Thoracic aorta (tissue), 2 donors: Measurements from ENCODE around the gene STXBP2. TPM values are rescaled to one million over a fixed set of nuclear protein-coding genes. Genes with fewer than 3 reads are reported as not detected.

Source experiments
- ATAC-seq: fragments of 150-250 bp; one replicate; pipeline ENCODE4 v1.8.0; 2017; ENCODE audit warnings: low read depth; ENCODE audit not compliant: insufficient number of reproducible peaks, low FRiP score
- DNase-seq: peaks from one replicate; pipeline ENCODE4 v3.0.0-alpha.2; 2020; ENCODE audit warnings: low spot score
- H3K27ac ChIP-seq, 2 donors: fragments of 200-600 bp; sonication (generic); 1 replicate in 1 of 2; 2 replicates in 1 of 2; pipeline ENCODE4 v1.5.1; 2016; ENCODE audit warnings: mild to moderate bottlenecking in 2 of 2, moderate library complexity in 2 of 2
- H3K27me3 ChIP-seq: fragments of 200-600 bp; sonication (generic); replicated peaks from 2 replicates; pipeline ENCODE4 v1.6.0; 2016; ENCODE audit warnings: mild to moderate bottlenecking; ENCODE audit not compliant: insufficient read depth
- H3K36me3 ChIP-seq: fragments of 200-600 bp; sonication (generic); one replicate; pipeline ENCODE4 v1.5.1; 2016
- H3K4me1 ChIP-seq, 2 donors: fragments of 200-600 bp; sonication (generic); 1 replicate in 1 of 2; 2 replicates in 1 of 2; pipeline versions ENCODE4 v1.5.1 to v1.6.0; 2016; ENCODE audit warnings: low read depth in 2 of 2, mild to moderate bottlenecking in 1 of 2; ENCODE audit not compliant: control insufficient read depth in 1 of 2
- H3K4me3 ChIP-seq: fragments of 200-600 bp; sonication (generic); 2 replicates; pipeline ENCODE4 v1.5.1; 2016; ENCODE audit warnings: mild to moderate bottlenecking
- H3K9me3 ChIP-seq: fragments of 200-600 bp; sonication (generic); 2 replicates; pipeline ENCODE4 v1.5.1; 2016
- CTCF ChIP-seq: fragments of 200-600 bp; sonication (generic); IDR thresholded peaks from one replicate; pipeline ENCODE4 v1.5.1; 2019; ENCODE audit warnings: antibody characterized with exemption
- total RNA-seq, 2 donors: library from RNA; depleted of rRNA; stranded (reverse); fragments of >200 nt; gene quantifications; one replicate each; pipeline versions ENCODE4 v1.1.0 to v1.2.3, GENCODE V29; 2016

The STXBP2 gene
- total RNA-seq, 2 donors from 2014 or later, result 20.2 to 23.4 TPM

DNA sequence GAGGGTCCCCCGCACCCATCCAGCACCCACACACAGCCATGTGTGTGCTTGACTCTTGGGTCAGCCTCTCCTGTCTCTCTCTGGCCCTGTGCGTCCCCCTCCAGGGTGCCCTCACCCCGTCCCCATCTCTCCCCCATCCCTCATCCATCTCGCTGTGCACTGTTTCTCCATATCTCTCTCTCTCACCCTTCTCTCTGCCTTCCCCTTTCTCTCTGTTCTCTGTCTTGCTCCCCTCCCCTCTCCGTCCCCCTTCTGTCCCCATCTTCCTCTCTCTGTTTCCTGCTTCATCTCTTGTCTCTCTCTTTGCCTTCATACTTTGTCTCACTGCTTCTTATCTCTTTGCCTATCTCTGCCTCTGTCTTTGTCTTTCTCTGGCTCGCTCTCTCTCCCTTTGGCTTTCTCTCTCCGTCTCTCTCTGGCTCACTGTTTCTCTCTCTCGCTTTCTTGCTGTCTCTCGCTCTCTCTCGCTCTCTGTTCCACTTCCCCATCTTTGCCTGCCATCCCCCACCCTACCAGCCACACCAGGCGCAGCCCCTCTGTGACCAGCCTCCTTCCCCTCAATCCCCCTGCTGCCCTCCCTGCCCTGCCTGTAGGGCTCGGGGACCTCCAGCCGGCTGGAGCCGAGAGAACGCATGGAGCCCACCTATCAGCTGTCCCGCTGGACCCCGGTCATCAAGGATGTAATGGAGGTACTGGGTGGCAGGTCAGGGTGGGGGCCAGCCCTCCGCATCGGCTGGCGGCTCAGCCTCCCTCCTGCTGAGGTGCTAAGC, 8.9 kb downstream of the STXBP2 start:
- Histone ChIP-seq H3K9me3 (no peaks in the 10 kb centered on the region), H3K36me3 (no peaks in the 10 kb centered on the region), H3K27me3 (no peaks in the 10 kb centered on the region), H3K4me1 (no peaks in the 10 kb centered on the region), H3K27ac (no peak overlapping the region), H3K4me3 (no peak overlapping the region)
- no peak for DNase-seq
- ATAC-seq, result no peak
- no peak for TF ChIP-seq CTCF

- DNase-seq (no peak), ATAC-seq (no peak)
- H3K9me3 ChIP-seq, result no peaks in the 10 kb centered on the region
- no peaks in the 10 kb centered on the region for H3K4me1 ChIP-seq
- H3K4me3 ChIP-seq, result no peak overlapping the region
- no peaks in the 10 kb centered on the region for H3K27me3 ChIP-seq
- no peak overlapping the region for H3K27ac ChIP-seq
- H3K36me3 ChIP-seq, result no peaks in the 10 kb centered on the region
- no peak for TF ChIP-seq CTCF
These were observed 9.5 kb downstream of the STXBP2 start for GRCh38 chr19:7646426-7646700.

DNA sequence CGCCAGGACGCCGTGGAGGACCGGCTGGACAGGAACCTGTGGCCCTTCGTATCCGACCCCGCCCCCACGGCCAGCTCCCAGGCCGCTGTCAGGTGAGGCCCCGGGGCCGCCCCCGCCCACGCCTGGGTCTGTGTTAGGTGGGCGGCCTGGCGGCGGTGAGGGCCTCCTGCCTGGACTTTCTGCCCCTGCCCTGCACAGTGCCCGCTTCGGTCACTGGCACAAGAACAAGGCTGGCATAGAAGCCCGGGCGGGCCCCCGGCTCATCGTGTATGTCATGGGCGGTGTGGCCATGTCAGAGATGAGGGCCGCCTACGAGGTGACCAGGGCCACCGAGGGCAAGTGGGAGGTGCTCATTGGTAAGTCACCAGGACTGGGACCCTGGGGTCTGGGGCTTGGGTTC, 10.2 kb downstream of the STXBP2 start:
- no peaks in the 10 kb centered on the region for H3K9me3 ChIP-seq
- no peaks in the 10 kb centered on the region for H3K36me3 ChIP-seq
- H3K27ac ChIP-seq, result no peak overlapping the region
- TF ChIP-seq CTCF, result no peak
- ATAC-seq (no peak), DNase-seq (no peak)
- H3K27me3 ChIP-seq, result no peaks in the 10 kb centered on the region
- no peak overlapping the region for H3K4me3 ChIP-seq
- H3K4me1 ChIP-seq, result peaks cover 0 to 1% of the 10 kb centered on the region in 2 donors

- Histone ChIP-seq H3K27me3 (no peaks in the 10 kb centered on the region), H3K27ac (no peak overlapping the region), H3K4me1 (peaks cover 0 to 5% of the 10 kb centered on the region in 2 donors), H3K9me3 (no peaks in the 10 kb centered on the region), H3K4me3 (no peak overlapping the region), H3K36me3 (no peaks in the 10 kb centered on the region)
- DNase-seq, result no peak
- no peak for TF ChIP-seq CTCF
- no peak for ATAC-seq
These were observed 11.5 kb downstream of the STXBP2 start for GRCh38 chr19:7648265-7649014.

- H3K27ac ChIP-seq, result no peak overlapping the region
- ATAC-seq (no peak), DNase-seq (no peak)
- H3K4me3 ChIP-seq, result no peak overlapping the region
- no peaks in the 10 kb centered on the region for H3K27me3 ChIP-seq
- H3K4me1 ChIP-seq, result peaks cover 0 to 5% of the 10 kb centered on the region in 2 donors
- H3K36me3 ChIP-seq, result no peaks in the 10 kb centered on the region
- no peaks in the 10 kb centered on the region for H3K9me3 ChIP-seq
- TF ChIP-seq CTCF, result no peak
These were observed 13.2 kb downstream of the STXBP2 start for GRCh38 chr19:7650148-7650547.
